HepG2 (cell line): ENCODE results near the gene ANAPC16. TPM values are rescaled to one million over a fixed set of nuclear protein-coding genes. Genes with fewer than 3 reads are reported as not detected.

Experiments
- AGO1 ChIP-seq: fragments of 200-400 bp; formaldehyde crosslinking; IDR thresholded peaks from 2 replicates; pipeline ENCODE4 v1.6.1; 2017; ENCODE audit warnings: mild to moderate bottlenecking, low read depth, low read length, moderate library complexity; ENCODE audit not compliant: poor library complexity, severe bottlenecking
- CENPT ChIP-seq: sonication (generic); formaldehyde crosslinking; IDR thresholded peaks from 2 replicates; pipeline ENCODE4 v1.8.0; 2022; ENCODE audit warnings: low read depth, mild to moderate bottlenecking, moderate library complexity, missing genetic modification reagents
- EED ChIP-seq: sonication (generic); formaldehyde crosslinking; IDR thresholded peaks from 2 replicates; pipeline ENCODE4 v1.5.0; 2020; ENCODE audit warnings: mild to moderate bottlenecking, missing genetic modification reagents
- MAX ChIP-seq: IDR thresholded peaks from 2 replicates; pipeline ENCODE4 v1.6.1; 2012; ENCODE audit warnings: inconsistent platforms
- MBD4 ChIP-seq: IDR thresholded peaks from 2 replicates; pipeline ENCODE4 v1.6.1; 2012; ENCODE audit warnings: low read length, inconsistent platforms, borderline replicate concordance
- MXD4 ChIP-seq: IDR thresholded peaks from 2 replicates; pipeline ENCODE4 v1.6.1; 2016; ENCODE audit warnings: mild to moderate bottlenecking, missing biosample characterization, missing genetic modification reagents
- NR2F6 ChIP-seq, 2 experiments: IDR thresholded peaks; 2 replicates each; pipeline ENCODE4 v1.6.1; 2016; ENCODE audit warnings: antibody characterized with exemption in 1 of 2, mild to moderate bottlenecking in 1 of 2
- POLR2AphosphoS5 ChIP-seq: IDR thresholded peaks from 2 replicates; pipeline ENCODE4 v1.6.1; 2012; ENCODE audit warnings: low read depth, low read length
- SIN3A ChIP-seq: IDR thresholded peaks from 2 replicates; pipeline ENCODE4 v1.6.1; 2011; ENCODE audit warnings: low read depth, mild to moderate bottlenecking, control low read depth, low read length, borderline replicate concordance
- ZNF354B ChIP-seq: sonication (generic); formaldehyde crosslinking; IDR thresholded peaks from 2 replicates; pipeline ENCODE4 v1.8.0; 2022; ENCODE audit warnings: mild to moderate bottlenecking, missing genetic modification reagents
- ZNF432 ChIP-seq: sonication (generic); formaldehyde crosslinking; IDR thresholded peaks from 2 replicates; pipeline ENCODE4 v1.5.0; 2020; ENCODE audit warnings: missing genetic modification reagents, mild to moderate bottlenecking, borderline replicate concordance
- ZNF556 ChIP-seq: sonication (generic); formaldehyde crosslinking; IDR thresholded peaks from 2 replicates; pipeline ENCODE4 v1.4.0; 2020; ENCODE audit warnings: mild to moderate bottlenecking, missing genetic modification reagents, borderline replicate concordance
- ZNF770 ChIP-seq: sonication (generic); formaldehyde crosslinking; IDR thresholded peaks from 2 replicates; pipeline ENCODE4 v1.5.0; 2020; ENCODE audit warnings: mild to moderate bottlenecking, missing genetic modification reagents
- ZNF839 ChIP-seq: sonication (generic); formaldehyde crosslinking; IDR thresholded peaks from 2 replicates; pipeline ENCODE4 v1.4.0; 2020; ENCODE audit warnings: missing genetic modification reagents, mild to moderate bottlenecking, borderline replicate concordance
- ZSCAN29 ChIP-seq: sonication (generic); formaldehyde crosslinking; conservative IDR thresholded peaks from 2 replicates; pipeline ENCODE4 v1.4.0; 2020; ENCODE audit warnings: mild to moderate bottlenecking, missing genetic modification reagents
- polyA plus RNA-seq, 8 experiments: library from polyadenylated mRNA; depleted of rRNA in 3 of 8; stranded (reverse) in 7 of 8; unstranded in 1 of 8; fragments of >200 nt; fragmentation: Illumina TruSeq in 4 of 8; extraction: Trizol in 4 of 8; gene quantifications; 2 replicates each; pipeline versions ENCODE4 v1.2.1 to v1.2.3, GENCODE V29; 2011 to 2016; ENCODE audit warnings: low read depth in 4 of 8, missing spikeins in 1 of 8, mixed read lengths in 1 of 8; ENCODE audit not compliant: insufficient read depth in 1 of 8
- total RNA-seq, 5 experiments: library from RNA; depleted of rRNA; stranded (reverse); fragments of >200 nt; fragmentation: Illumina TruSeq; extraction: Trizol; gene quantifications; 2 replicates each; pipeline ENCODE4 v1.2.3, GENCODE V29; 2016; ENCODE audit warnings: low read depth in 1 of 5
- TF ChIP-seq, protein P1 (sequence below): sonication (generic); formaldehyde crosslinking; IDR thresholded peaks from 2 replicates; pipeline ENCODE4 v1.8.0; 2022; ENCODE audit warnings: mild to moderate bottlenecking, missing genetic modification reagents; ENCODE audit not compliant: insufficient replicate concordance

The ANAPC16 gene
- total and polyA plus RNA-seq, 2 of the 13 experiments (the other 11 are each of a cell fraction or from before 2014, with no cell fraction given), result 74.8 to 89.4 TPM

- TF ChIP-seq SIN3A (peak; percentile 73; the same call in 1 of the 2 replicates), ZNF354B (CRISPR knock-in tag) (no peak), ZNF770 (CRISPR knock-in tag) (0 out of 2 replicates have a peak, but pooled peaks have one; percentile 7), MAX (peak; percentile 66), CENPT (CRISPR knock-in tag) (0 out of 2 replicates have a peak, but pooled peaks have one; percentile 8), ZNF556 (CRISPR knock-in tag) (0 out of 2 replicates have a peak, but pooled peaks have one; percentile 14), MBD4 (peak; percentile 44; the same call in 1 of the 2 replicates), ZNF432 (CRISPR knock-in tag) (no peak), MXD4 (CRISPR knock-in tag) (0 out of 2 replicates have a peak, but pooled peaks have one; percentile 11), NR2F6 (IDR thresholded peaks at IDR 0.05) (no peak), NR2F6 (CRISPR knock-in tag; IDR thresholded peaks at IDR 0.05) (peak; percentile 42; the same call in 1 of the 2 replicates), ZSCAN29 (peak; percentile 33; the same call in 1 of the 2 replicates), EED (CRISPR knock-in tag) (0 out of 2 replicates have a peak, but pooled peaks have one; percentile 68), AGO1 (peak; percentile 99), POLR2AphosphoS5 (peak; percentile 53; the same call in 1 of the 2 replicates), ZNF839 (CRISPR knock-in tag) (0 out of 2 replicates have a peak, but pooled peaks have one; percentile 12)
- TF ChIP-seq, protein P1, sequence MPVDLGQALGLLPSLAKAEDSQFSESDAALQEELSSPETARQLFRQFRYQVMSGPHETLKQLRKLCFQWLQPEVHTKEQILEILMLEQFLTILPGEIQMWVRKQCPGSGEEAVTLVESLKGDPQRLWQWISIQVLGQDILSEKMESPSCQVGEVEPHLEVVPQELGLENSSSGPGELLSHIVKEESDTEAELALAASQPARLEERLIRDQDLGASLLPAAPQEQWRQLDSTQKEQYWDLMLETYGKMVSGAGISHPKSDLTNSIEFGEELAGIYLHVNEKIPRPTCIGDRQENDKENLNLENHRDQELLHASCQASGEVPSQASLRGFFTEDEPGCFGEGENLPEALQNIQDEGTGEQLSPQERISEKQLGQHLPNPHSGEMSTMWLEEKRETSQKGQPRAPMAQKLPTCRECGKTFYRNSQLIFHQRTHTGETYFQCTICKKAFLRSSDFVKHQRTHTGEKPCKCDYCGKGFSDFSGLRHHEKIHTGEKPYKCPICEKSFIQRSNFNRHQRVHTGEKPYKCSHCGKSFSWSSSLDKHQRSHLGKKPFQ, result no peak
These were observed 59.7 kb downstream of the ANAPC16 start (continued) for GRCh38 chr10:72275351-72276012.
